Mucosa of descending colon (tissue), 3 donors: ENCODE data around the gene SND1. TPM values are rescaled to one million over a fixed set of nuclear protein-coding genes. Genes with fewer than 3 reads are reported as not detected.
"Not testable (repeated sequence)": the region's sequence is repeated elsewhere in the genome, so short reads cannot be mapped to it uniquely, and the experiment has no call there.

Experiments
- ATAC-seq: fragments of 200-7000 bp; cut with Tn5 transposase; one replicate; pipeline ENCODE4 v1.9.1; 2020; ENCODE audit warnings: mild to moderate bottlenecking, moderate library complexity
- DNase-seq, 3 donors: peaks; one replicate each; pipeline ENCODE4 v3.0.0-alpha.2; 2020
- H3K36me3 ChIP-seq: fragments of 200-600 bp; one replicate; pipeline ENCODE4 v1.8.0; 2021; ENCODE audit warnings: low read depth, mild to moderate bottlenecking
- H3K4me1 ChIP-seq: fragments of 200-600 bp; one replicate; pipeline ENCODE4 v1.8.0; 2021; ENCODE audit warnings: low read depth, mild to moderate bottlenecking
- H3K4me3 ChIP-seq: fragments of 200-600 bp; one replicate; pipeline ENCODE4 v1.8.0; 2021; ENCODE audit warnings: mild to moderate bottlenecking
- H3K9me3 ChIP-seq: fragments of 200-600 bp; one replicate; pipeline ENCODE4 v1.8.0; 2021; ENCODE audit warnings: mild to moderate bottlenecking
- intact Hi-C, 2 donors: fragments of 100-400 bp; cut with DNase I in 1 of 2; cut with micrococcal nuclease in 1 of 2; formaldehyde crosslinking; loops; one replicate each; pipeline versions ENCODE4 v1.11.0 to v1.11.1; 2022; cut with DNase I, micrococcal nuclease
- total RNA-seq, 3 donors: library from RNA; stranded (reverse); fragmentation: NEBNext Ultra II Directional in 2 of 3; extraction: Animal tissue kit (Norgen Biotek cat#: 25700) in 2 of 3; gene quantifications; one replicate each; pipeline versions ENCODE4 v1.2.1 to v1.2.4, GENCODE V29; 2021 to 2023
- TF ChIP-seq, protein P1 (sequence below): fragments of 200-600 bp; IDR thresholded peaks from one replicate; pipeline ENCODE4 v1.8.0; 2022; ENCODE audit warnings: antibody characterized with exemption, mild to moderate bottlenecking
- donor health status: DM: no; HTN: no; CAD: no; lungs with moderate emphysema.
- donor health status: DM: no; HTN: no; CAD: no.
- donor health status: DM: no; HTN: yes; CAD: no.

The SND1 gene
- total RNA-seq, 3 donors from 2014 or later = 99.0 to 131 (median 106) TPM

DNA sequence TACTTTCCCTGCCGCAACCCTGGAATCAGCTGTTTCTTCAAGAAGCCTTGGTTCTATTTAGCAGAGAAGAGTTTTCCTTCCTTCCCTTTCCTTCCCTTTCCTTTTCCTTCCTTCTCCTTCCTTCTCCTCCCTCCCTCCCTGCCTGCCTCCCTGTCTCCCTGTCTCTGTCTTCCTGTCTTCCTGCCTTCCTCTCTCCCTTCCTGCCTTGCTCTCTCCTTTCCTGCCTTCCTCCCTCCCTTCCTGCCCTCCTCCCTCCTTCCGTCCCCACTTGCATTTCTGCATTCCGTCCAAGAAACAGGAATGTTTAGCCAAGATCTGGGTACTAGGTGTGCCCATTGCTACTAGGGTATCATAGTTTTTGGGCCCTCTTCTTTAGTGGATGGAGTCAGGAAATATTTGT, 21.9 kb downstream of the SND1 start:
- DNase-seq (no peak), ATAC-seq (no peak)
- Histone ChIP-seq H3K36me3 (no peaks in the 10 kb centered on the region), H3K9me3 (no peaks in the 10 kb centered on the region), H3K4me3 (no peak overlapping the region), H3K4me1 (no peaks in the 10 kb centered on the region)
- intact Hi-C loops = no loop called here
- TF ChIP-seq, protein P1, sequence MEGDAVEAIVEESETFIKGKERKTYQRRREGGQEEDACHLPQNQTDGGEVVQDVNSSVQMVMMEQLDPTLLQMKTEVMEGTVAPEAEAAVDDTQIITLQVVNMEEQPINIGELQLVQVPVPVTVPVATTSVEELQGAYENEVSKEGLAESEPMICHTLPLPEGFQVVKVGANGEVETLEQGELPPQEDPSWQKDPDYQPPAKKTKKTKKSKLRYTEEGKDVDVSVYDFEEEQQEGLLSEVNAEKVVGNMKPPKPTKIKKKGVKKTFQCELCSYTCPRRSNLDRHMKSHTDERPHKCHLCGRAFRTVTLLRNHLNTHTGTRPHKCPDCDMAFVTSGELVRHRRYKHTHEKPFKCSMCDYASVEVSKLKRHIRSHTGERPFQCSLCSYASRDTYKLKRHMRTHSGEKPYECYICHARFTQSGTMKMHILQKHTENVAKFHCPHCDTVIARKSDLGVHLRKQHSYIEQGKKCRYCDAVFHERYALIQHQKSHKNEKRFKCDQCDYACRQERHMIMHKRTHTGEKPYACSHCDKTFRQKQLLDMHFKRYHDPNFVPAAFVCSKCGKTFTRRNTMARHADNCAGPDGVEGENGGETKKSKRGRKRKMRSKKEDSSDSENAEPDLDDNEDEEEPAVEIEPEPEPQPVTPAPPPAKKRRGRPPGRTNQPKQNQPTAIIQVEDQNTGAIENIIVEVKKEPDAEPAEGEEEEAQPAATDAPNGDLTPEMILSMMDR = no peak

DNA sequence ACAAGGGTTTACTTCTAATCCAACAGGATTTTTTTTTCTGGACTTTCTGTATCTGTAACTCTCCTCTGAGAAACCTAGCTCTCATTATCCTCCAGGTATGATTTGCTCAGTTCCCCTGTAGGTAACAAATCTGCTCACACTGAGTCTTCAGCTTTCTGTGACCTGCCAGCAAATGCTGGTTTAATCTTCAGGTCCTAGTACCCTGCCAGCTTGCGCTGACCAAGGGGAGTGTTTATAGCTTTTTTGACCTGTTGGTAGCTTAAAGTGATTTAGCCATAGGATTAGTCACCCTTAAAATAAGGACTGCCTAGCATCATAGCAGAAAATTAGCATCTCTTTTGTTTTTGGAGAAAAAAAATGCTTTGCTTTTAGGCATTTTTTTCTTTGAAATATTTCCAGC, 22.4 kb downstream of the SND1 start:
- no peaks in the 10 kb centered on the region for H3K4me1 ChIP-seq
- TF ChIP-seq, protein P1 = no peak
- intact Hi-C loops = no loop called here
- no peak overlapping the region for H3K4me3 ChIP-seq
- no peaks in the 10 kb centered on the region for H3K36me3 ChIP-seq
- H3K9me3 ChIP-seq = no peaks in the 10 kb centered on the region
- no peak for DNase-seq
- no peak for ATAC-seq

DNA sequence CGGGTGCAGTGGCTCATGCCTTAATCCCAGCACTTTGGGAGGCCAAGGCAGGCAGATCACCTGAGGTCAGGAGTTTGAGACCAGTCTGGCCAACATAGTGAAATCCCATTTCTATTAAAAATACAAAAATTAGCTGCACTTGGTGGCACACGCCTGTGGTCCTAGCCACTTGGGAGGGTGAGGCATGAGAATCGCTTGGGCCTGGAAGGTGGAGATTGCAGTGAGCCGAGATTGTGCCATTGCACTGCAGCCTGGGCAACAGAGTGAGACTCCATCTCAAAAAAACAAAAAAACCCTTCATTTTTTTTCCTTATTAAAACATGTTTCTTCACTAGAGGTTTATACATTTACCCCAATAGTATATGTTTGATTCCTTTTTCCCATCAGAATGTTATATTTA, 22.9 kb downstream of the SND1 start:
- H3K9me3 ChIP-seq, H3K4me1 ChIP-seq, ATAC-seq, DNase-seq, intact Hi-C loops, H3K36me3 ChIP-seq, H3K4me3 ChIP-seq: not testable (repeated sequence)

DNA sequence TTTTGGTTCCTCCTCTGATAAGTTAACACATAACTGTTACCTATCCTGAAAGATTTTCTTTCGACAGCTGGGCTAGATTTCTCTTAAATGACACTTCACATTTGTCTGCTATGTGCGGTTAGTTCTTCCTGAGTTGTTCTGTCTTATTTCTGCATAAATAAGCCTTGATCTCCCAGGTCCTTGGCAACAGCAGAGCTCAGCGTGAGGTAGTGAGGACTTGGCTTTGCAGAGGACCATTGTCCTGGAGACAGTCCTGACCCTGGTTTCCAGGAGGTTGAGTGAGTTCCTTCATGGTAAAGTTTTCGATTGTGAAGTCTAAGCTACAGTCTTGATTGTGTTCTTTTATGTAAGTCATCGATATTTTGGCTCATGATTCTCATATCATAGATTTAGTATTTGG, 23.7 kb downstream of the SND1 start:
- DNase-seq (no peak), ATAC-seq (no peak)
- H3K4me3 ChIP-seq = no peak overlapping the region
- TF ChIP-seq, protein P1 = no peak
- intact Hi-C loops = no loop called here
- H3K4me1 ChIP-seq = no peaks in the 10 kb centered on the region
- no peaks in the 10 kb centered on the region for H3K36me3 ChIP-seq
- peaks cover 13% of the 10 kb centered on the region for H3K9me3 ChIP-seq

DNA sequence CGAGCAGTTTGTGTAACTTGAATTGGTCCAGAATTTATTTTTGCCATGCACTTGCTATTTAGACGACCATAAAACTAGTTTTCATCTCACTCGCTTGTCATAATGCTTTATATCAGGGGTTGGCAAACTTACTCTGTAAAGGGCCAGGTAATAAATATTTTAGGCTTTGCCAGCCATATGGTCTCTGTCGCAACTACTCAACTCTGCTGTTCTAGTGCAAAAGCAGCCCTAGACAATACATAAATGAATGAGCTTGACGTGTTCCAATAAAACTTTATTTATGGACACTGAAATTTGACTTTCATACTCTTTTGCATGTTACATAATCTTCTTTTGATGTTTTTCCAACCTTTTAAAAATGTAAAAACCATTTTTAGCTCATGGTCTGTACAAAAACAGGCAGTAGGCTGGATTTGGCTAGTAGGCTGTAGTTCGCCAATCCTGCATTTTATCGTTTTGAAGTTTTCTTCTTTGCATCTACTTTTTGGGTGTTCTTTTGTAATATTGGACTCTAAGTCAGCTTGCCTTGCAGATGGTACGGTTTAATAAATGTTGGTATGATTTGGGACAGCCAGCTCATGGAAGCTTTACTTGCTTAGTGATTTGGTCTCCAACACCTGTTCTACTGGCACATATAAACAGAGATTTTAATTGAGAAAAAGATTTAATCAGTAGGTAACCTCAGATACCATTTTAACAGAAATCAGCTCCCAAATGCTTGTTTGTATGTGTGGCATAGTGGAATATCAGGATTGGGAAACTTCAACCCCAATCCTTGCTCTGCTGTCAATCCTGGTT, 25.6 kb downstream of the SND1 start:
- H3K36me3 ChIP-seq = no peaks in the 10 kb centered on the region
- H3K4me1 ChIP-seq = no peaks in the 10 kb centered on the region
- intact Hi-C loops = no loop called here
- DNase-seq (no peak), ATAC-seq (no peak)
- TF ChIP-seq, protein P1 = no peak
- peaks cover 14% of the 10 kb centered on the region for H3K9me3 ChIP-seq
- H3K4me3 ChIP-seq = no peak overlapping the region

DNA sequence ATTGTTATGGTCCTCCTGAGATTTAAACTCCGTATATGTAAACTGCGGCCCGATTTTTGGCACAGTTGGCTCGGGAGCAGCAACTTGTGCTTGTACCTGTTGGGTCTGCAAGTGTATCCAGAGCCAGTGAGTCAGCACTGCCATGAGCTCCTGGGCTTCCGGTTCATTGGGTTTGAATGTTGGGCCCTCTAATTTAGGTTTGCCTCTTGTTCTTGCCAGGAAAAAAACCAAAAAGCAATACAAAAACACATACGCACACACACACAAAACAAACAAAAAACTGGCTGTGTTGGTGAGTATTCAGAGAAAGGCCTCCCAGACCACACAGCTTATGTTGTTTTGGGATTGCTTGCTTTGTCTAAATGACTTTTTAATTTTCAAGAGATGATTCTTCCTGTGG, 26.3 kb downstream of the SND1 start:
- TF ChIP-seq, protein P1 = no peak
- Histone ChIP-seq H3K36me3 (no peaks in the 10 kb centered on the region), H3K4me1 (no peaks in the 10 kb centered on the region), H3K9me3 (peaks cover 14% of the 10 kb centered on the region), H3K4me3 (no peak overlapping the region)
- no peak for ATAC-seq
- no peak for DNase-seq
- intact Hi-C loops = no loop called here
